Mucosa of stomach (tissue), 1 donor: ENCODE measurements around the gene FOXN3.

Experiments
- H3K27me3 ChIP-seq: one replicate; pipeline ENCODE4 v1.7.0; 2013; ENCODE audit warnings: mild to moderate bottlenecking, low read length; ENCODE audit not compliant: control insufficient read depth, insufficient read depth
- H3K36me3 ChIP-seq: one replicate; pipeline ENCODE4 v1.7.0; 2013; ENCODE audit warnings: low read length; ENCODE audit not compliant: control insufficient read depth, insufficient read depth
- H3K4me1 ChIP-seq: one replicate; pipeline ENCODE4 v1.7.0; 2013; ENCODE audit warnings: mild to moderate bottlenecking, low read length; ENCODE audit not compliant: control insufficient read depth, insufficient read depth
- H3K4me3 ChIP-seq: one replicate; pipeline ENCODE4 v1.7.0; 2013; ENCODE audit warnings: low read length
- H3K9ac ChIP-seq: one replicate; pipeline ENCODE4 v1.7.0; 2013; ENCODE audit warnings: mild to moderate bottlenecking, low read length, moderate library complexity
- H3K9me3 ChIP-seq: one replicate; pipeline ENCODE4 v1.7.0; 2013; ENCODE audit warnings: mild to moderate bottlenecking, low read length, moderate library complexity; ENCODE audit not compliant: control insufficient read depth
- donor health status: Pancreatic carcinoma.

The FOXN3 gene

GRCh38 chr14:89373185-89373584 lies 43.8 kb downstream of the FOXN3 start:
- H3K27me3 ChIP-seq, result no peaks in the 10 kb centered on the region
- H3K9me3 ChIP-seq, result no peaks in the 10 kb centered on the region
- H3K36me3 ChIP-seq, result no peaks in the 10 kb centered on the region
- H3K4me1 ChIP-seq, result peaks cover 31% of the 10 kb centered on the region
- H3K4me3 ChIP-seq, result no peak overlapping the region
- no peak overlapping the region for H3K9ac ChIP-seq

DNA sequence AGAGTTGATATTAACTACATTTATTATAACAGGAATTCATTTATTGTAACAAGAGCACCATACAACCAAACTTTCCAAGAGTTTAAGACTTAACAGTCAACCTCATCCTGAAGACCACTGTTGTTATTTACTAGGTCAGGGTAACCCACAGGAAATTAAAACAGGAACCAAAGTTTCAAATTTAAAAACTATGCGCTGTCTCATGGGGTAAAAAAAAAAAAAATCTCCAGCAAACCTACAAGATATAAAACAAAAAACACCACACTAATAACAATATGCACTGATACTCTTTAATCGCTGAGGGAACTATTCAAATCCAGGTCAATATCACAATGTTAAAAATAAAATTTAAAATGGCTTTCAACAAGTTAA lies 44.5 kb downstream of the FOXN3 start:
- Histone ChIP-seq H3K9ac (no peak overlapping the region), H3K27me3 (no peaks in the 10 kb centered on the region), H3K4me3 (no peak overlapping the region), H3K9me3 (no peaks in the 10 kb centered on the region), H3K4me1 (peaks cover 34% of the 10 kb centered on the region), H3K36me3 (no peaks in the 10 kb centered on the region)

- Histone ChIP-seq H3K4me1 (peaks cover 40% of the 10 kb centered on the region), H3K4me3 (no peak overlapping the region), H3K9ac (no peak overlapping the region), H3K27me3 (no peaks in the 10 kb centered on the region), H3K9me3 (no peaks in the 10 kb centered on the region), H3K36me3 (no peaks in the 10 kb centered on the region)
These were observed 45.2 kb downstream of the FOXN3 start for GRCh38 chr14:89371585-89372511.

DNA sequence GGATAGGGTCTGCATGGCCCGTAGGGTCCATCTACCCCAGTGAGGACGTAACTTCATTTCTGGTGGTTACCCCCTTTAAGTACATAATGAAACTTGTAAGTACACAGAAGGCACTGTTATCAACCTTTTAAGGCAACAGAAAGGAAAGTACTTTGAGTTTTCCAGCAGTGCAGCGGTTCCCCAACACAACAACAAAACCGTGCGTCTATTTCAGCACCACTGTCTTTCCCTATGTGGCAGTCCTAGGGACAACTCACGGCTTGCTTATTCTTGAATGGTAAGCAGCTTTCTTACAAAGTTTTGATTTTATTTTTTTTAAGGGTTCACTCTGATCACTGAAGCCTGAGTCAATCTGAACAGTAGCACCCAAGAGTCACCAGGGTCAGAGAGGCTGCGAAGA lies 46.3 kb downstream of the FOXN3 start:
- H3K4me3 ChIP-seq, result no peak overlapping the region
- H3K9me3 ChIP-seq, result no peaks in the 10 kb centered on the region
- no peaks in the 10 kb centered on the region for H3K27me3 ChIP-seq
- no peak overlapping the region for H3K9ac ChIP-seq
- H3K36me3 ChIP-seq, result no peaks in the 10 kb centered on the region
- H3K4me1 ChIP-seq, result peaks cover 44% of the 10 kb centered on the region

- Histone ChIP-seq H3K9ac (no peak overlapping the region), H3K4me3 (no peak overlapping the region), H3K4me1 (peaks cover 44% of the 10 kb centered on the region), H3K27me3 (no peaks in the 10 kb centered on the region), H3K36me3 (no peaks in the 10 kb centered on the region), H3K9me3 (no peaks in the 10 kb centered on the region)
These were observed 46.7 kb downstream of the FOXN3 start for GRCh38 chr14:89370381-89370780.

DNA sequence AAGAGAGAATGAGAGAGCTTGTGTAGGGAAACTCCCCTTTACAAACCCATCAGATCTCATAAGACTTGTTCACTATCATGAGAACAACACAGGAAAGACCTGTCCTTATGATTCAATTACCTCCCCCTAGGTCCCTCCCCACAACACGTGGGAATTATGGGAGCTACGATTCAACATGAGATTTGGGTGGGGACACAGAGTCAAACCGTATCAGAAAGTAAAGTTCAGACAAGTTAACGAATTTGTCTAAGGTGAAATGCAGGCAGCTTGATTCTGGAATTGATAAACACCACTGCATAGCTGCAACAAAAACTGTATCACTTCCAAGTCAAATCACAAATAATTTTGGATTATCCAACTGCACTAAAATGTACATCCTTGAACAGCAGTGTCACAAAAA lies 47.4 kb downstream of the FOXN3 start:
- H3K36me3 ChIP-seq, result no peaks in the 10 kb centered on the region
- no peak overlapping the region for H3K4me3 ChIP-seq
- no peak overlapping the region for H3K9ac ChIP-seq
- no peaks in the 10 kb centered on the region for H3K27me3 ChIP-seq
- H3K4me1 ChIP-seq, result peaks cover 44% of the 10 kb centered on the region
- no peaks in the 10 kb centered on the region for H3K9me3 ChIP-seq

GRCh38 chr14:89368490-89369477 lies 48.2 kb downstream of the FOXN3 start:
- Histone ChIP-seq H3K27me3 (no peaks in the 10 kb centered on the region), H3K36me3 (no peaks in the 10 kb centered on the region), H3K9ac (no peak overlapping the region), H3K4me3 (no peak overlapping the region), H3K4me1 (peaks cover 48% of the 10 kb centered on the region), H3K9me3 (no peaks in the 10 kb centered on the region)

DNA sequence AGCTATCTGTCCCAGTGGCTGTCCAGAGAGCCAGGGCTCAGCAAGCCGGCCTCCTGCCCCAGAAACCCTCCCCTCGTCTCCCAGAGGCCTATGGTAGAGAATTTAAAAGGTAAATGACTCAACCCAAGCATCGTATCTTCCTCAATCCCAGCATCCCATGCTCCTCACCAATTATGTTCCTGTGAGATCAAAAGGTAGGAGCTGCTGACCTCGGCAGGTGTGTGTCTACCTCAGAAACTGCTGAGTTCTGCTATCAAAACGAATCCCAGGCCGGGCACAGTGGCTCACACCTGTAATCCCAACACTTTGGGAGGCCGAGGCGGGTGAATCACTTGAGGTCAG lies 49.3 kb downstream of the FOXN3 start:
- Histone ChIP-seq H3K4me1 (peaks cover 55% of the 10 kb centered on the region), H3K4me3 (no peak overlapping the region), H3K36me3 (no peaks in the 10 kb centered on the region), H3K9ac (no peak overlapping the region), H3K9me3 (no peaks in the 10 kb centered on the region), H3K27me3 (no peaks in the 10 kb centered on the region)

- no peaks in the 10 kb centered on the region for H3K36me3 ChIP-seq
- H3K4me3 ChIP-seq, result no peak overlapping the region
- H3K4me1 ChIP-seq, result peaks cover 56% of the 10 kb centered on the region
- H3K27me3 ChIP-seq, result no peaks in the 10 kb centered on the region
- no peaks in the 10 kb centered on the region for H3K9me3 ChIP-seq
- H3K9ac ChIP-seq, result no peak overlapping the region
These were observed 49.9 kb downstream of the FOXN3 start for GRCh38 chr14:89366864-89367778.

GRCh38 chr14:89365061-89365801 lies 51.8 kb downstream of the FOXN3 start:
- H3K27me3 ChIP-seq, result no peaks in the 10 kb centered on the region
- no peaks in the 10 kb centered on the region for H3K36me3 ChIP-seq
- H3K4me1 ChIP-seq, result peaks cover 39% of the 10 kb centered on the region
- H3K4me3 ChIP-seq, result no peak overlapping the region
- no peaks in the 10 kb centered on the region for H3K9me3 ChIP-seq
- H3K9ac ChIP-seq, result no peak overlapping the region

GRCh38 chr14:89364316-89364715 lies 52.7 kb downstream of the FOXN3 start:
- Histone ChIP-seq H3K9me3 (no peaks in the 10 kb centered on the region), H3K9ac (no peak overlapping the region), H3K4me3 (no peak overlapping the region), H3K27me3 (no peaks in the 10 kb centered on the region), H3K4me1 (peaks cover 36% of the 10 kb centered on the region), H3K36me3 (no peaks in the 10 kb centered on the region)
